ENCODE measurements around the gene ADRB2.

Gene ADRB2

DNA sequence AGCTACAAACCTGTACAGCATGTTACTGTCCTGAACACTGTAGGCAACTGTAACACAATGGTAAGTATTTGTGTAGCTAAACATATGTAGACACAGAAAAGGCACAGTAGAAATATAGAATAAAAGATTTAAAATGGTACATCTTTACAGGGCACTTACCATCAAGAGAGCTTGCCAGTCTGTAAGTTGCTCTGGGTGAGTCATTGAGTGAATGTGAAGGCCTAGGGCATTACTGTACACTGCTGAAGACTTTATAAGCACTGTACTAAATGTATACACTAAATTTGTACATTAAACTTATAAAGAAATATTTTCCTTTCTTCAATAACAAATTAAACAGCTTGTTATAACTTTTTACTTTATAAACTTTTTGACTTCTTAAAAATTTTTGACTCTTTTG lies 20.5 kb downstream of the ADRB2 start:
- FAIRE-seq (no peak), DNase-seq (ENCODE audit: insufficient read length, low spot score) (no peak)
- no peak for TF ChIP-seq POLR2AphosphoS5 (IDR thresholded peaks at IDR 0.05; ENCODE audit: low read depth, low read length)
- no peak for TF ChIP-seq POU2F2 (IDR thresholded peaks at IDR 0.05; ENCODE audit: low read depth, low read length)
- TF ChIP-seq PAX5 (IDR thresholded peaks at IDR 0.05; ENCODE audit: insufficient read depth, low read length, severe bottlenecking): no peak
- TF ChIP-seq POLR2A (IDR thresholded peaks at IDR 0.05; ENCODE audit: low read depth, low read length): no peak
- TF ChIP-seq TAF1 (IDR thresholded peaks at IDR 0.05; ENCODE audit: low read depth, low read length): no peak
- no peak for TF ChIP-seq SPI1 (IDR thresholded peaks at IDR 0.05; ENCODE audit: low read depth, low read length)

DNA sequence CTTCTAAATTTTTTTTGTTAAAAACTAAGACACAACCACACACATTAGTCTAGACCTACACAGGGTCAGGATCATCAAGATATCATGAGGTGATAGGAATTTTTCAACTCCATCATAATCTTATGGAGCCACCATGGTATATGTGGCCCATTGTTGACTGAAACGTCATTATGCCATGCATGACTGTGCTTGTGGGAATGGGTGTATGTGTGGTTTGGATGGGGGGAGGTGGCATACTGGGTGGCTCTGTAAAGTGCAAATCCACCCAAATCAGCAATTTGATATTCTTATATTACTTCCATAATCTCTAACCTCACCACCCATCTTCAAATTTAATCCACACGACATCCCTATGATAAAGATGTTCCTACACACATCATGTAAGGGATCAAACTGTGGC lies 21.0 kb downstream of the ADRB2 start:
- FAIRE-seq: no peak
- no peak for DNase-seq (ENCODE audit: insufficient read length, low spot score)
- no peak for TF ChIP-seq PAX5 (IDR thresholded peaks at IDR 0.05; ENCODE audit: insufficient read depth, low read length, severe bottlenecking)
- TF ChIP-seq POLR2AphosphoS5 (IDR thresholded peaks at IDR 0.05; ENCODE audit: low read depth, low read length): no peak
- TF ChIP-seq SPI1 (IDR thresholded peaks at IDR 0.05; ENCODE audit: low read depth, low read length): no peak
- TF ChIP-seq POLR2A (IDR thresholded peaks at IDR 0.05; ENCODE audit: low read depth, low read length): no peak
- no peak for TF ChIP-seq POU2F2 (IDR thresholded peaks at IDR 0.05; ENCODE audit: low read depth, low read length)
- no peak for TF ChIP-seq TAF1 (IDR thresholded peaks at IDR 0.05; ENCODE audit: low read depth, low read length)

DNA sequence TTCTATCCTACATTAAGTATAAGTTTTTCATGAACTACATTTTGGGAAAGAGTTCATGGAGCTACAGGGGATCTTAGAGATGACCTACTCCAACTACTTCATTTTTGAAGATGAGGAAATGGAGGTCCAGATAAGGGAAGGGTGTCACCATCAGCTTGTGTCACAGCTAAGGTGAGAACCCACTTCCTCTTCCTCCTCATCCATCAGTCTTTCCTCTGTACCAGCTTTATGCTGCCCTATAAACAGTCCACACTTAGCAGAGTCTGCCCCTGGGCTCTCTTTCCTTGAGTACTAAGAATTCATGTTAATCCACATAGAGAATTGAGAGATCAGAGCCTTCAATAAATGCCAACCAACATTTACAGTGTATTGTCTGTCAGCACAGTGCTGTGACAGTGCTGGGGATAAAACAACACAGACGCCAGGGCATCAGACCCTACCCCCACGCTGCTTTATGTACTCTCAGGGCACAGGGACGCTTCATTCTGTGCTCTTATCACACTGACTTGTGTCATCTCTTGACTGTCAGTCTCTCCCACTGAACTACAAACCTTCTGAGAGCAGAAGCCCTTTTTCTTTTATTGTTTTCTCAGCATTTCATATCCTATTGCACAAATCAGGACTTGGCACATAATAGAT lies 22.1 kb downstream of the ADRB2 start:
- TF ChIP-seq POLR2AphosphoS5 (IDR thresholded peaks at IDR 0.05; ENCODE audit: low read depth, low read length) (no peak), POLR2A (IDR thresholded peaks at IDR 0.05; ENCODE audit: low read depth, low read length) (no peak), SPI1 (IDR thresholded peaks at IDR 0.05; ENCODE audit: low read depth, low read length) (no peak), PAX5 (IDR thresholded peaks at IDR 0.05; ENCODE audit: insufficient read depth, low read length, severe bottlenecking) (no peak), TAF1 (IDR thresholded peaks at IDR 0.05; ENCODE audit: low read depth, low read length) (no peak), POU2F2 (IDR thresholded peaks at IDR 0.05; ENCODE audit: low read depth, low read length) (no peak)
- DNase-seq (ENCODE audit: insufficient read length, low spot score) (no peak), FAIRE-seq (no peak)

DNA sequence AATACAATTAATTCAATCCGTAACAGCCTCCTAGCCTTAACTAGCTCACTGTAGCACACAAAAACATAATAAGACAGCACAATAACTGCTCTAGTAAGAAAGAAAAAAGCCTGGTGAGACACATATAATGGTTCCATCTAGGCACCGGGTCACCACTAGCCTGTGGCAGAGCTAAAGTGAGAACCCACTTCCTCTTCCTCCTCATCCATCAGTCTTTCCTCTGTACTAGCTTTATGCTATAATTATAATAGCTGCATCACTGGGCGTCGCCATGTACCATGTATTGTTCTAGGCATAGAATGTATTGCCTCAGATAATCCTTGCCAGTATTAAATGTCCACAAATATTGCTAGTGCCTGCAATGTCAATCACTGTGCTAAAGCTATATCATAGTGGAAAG lies 23.1 kb downstream of the ADRB2 start:
- no peak for DNase-seq (ENCODE audit: insufficient read length, low spot score)
- TF ChIP-seq POU2F2 (IDR thresholded peaks at IDR 0.05; ENCODE audit: low read depth, low read length): no peak
- no peak for TF ChIP-seq POLR2AphosphoS5 (IDR thresholded peaks at IDR 0.05; ENCODE audit: low read depth, low read length)
- no peak for TF ChIP-seq SPI1 (IDR thresholded peaks at IDR 0.05; ENCODE audit: low read depth, low read length)
- no peak for TF ChIP-seq POLR2A (IDR thresholded peaks at IDR 0.05; ENCODE audit: low read depth, low read length)
- no peak for TF ChIP-seq TAF1 (IDR thresholded peaks at IDR 0.05; ENCODE audit: low read depth, low read length)
- TF ChIP-seq PAX5 (IDR thresholded peaks at IDR 0.05; ENCODE audit: insufficient read depth, low read length, severe bottlenecking): no peak
- no peak for FAIRE-seq

DNA sequence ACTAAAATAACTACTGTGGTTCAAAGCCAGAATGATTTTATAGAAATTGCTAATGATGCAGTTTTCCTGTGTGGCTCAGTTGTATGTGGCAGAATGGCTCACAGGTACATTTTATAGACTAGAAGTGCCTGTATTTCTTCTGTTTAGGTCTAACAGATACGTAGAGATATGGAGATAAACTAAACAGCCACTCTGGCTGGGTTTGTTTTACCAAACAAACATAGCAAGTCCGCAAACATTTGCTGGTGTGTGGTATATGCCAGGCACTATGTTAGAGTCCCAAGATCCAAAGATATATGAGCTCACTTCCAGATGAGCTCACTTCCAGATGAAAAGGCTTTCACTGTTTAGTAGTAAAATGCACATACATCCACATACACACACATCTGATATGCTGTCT lies 24.4 kb downstream of the ADRB2 start:
- DNase-seq (ENCODE audit: insufficient read length, low spot score): no peak
- no peak for FAIRE-seq
- TF ChIP-seq POU2F2 (IDR thresholded peaks at IDR 0.05; ENCODE audit: low read depth, low read length): no peak
- no peak for TF ChIP-seq SPI1 (IDR thresholded peaks at IDR 0.05; ENCODE audit: low read depth, low read length)
- TF ChIP-seq TAF1 (IDR thresholded peaks at IDR 0.05; ENCODE audit: low read depth, low read length): no peak
- no peak for TF ChIP-seq POLR2AphosphoS5 (IDR thresholded peaks at IDR 0.05; ENCODE audit: low read depth, low read length)

DNA sequence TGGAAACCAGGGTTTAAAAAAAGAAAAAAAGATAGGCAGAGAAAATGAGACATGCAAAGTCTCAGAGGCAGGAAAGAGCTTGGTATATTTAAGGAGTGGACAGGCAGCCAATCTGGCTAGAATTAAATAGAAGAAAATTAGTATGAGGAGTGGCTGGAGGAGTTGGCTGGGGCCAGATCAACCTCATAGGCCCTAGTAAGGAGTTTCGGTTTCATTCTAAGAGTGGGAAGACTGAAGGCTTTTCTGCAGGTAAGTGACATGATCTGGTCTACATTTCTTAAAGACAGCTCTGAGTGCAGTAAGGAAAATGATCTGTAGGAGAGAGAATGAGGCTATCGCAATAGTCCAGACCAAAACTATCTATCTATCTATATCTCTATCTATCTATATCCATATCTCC lies 27.5 kb downstream of the ADRB2 start:
- DNase-seq (ENCODE audit: insufficient read length, low spot score) (no peak), FAIRE-seq (no peak)
- TF ChIP-seq POLR2A (IDR thresholded peaks at IDR 0.05; ENCODE audit: low read depth, low read length) (no peak), PAX5 (IDR thresholded peaks at IDR 0.05; ENCODE audit: insufficient read depth, low read length, severe bottlenecking) (no peak), SPI1 (IDR thresholded peaks at IDR 0.05; ENCODE audit: low read depth, low read length) (no peak), POU2F2 (IDR thresholded peaks at IDR 0.05; ENCODE audit: low read depth, low read length) (no peak), POLR2AphosphoS5 (IDR thresholded peaks at IDR 0.05; ENCODE audit: low read depth, low read length) (no peak), TAF1 (IDR thresholded peaks at IDR 0.05; ENCODE audit: low read depth, low read length) (no peak)

DNA sequence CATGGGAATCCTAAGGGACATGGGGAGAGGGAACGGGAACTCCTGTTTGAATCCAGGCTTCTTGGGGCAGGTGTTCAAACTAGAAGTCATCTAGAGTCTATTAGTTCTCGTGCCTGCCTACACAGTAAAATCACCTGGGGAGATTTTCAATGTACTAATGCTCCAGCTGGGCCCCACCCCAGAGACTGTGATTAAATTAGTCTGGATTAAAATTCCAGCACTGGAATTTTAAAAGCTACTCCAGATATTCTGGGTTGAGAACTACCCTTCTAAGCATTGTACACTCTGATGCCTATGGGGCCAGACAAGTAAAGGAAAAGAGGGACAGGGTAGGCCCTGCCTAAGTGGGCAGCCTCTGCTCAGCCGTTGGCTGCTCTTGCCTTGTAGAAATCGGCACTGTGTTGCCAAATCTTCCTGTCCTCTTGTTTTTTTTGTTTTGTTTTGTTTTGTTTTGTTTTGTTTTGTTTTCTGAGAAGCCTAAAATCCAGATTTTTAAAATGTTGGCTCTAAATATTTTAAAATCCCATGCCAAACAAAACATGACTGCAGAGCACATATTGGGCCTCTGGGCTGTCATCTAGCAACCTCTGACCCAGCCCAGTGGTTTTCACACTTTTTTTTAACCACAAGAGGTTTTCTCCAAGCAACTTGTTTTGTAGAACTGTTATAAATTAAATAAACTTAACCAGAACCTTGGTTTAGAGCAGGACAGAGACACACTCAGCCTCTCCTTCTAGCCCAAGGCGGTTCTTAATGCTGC lies 29.0 kb downstream of the ADRB2 start:
- FAIRE-seq (no peak), DNase-seq (ENCODE audit: insufficient read length, low spot score) (no peak)
- TF ChIP-seq TAF1 (IDR thresholded peaks at IDR 0.05; ENCODE audit: low read depth, low read length): no peak

DNA sequence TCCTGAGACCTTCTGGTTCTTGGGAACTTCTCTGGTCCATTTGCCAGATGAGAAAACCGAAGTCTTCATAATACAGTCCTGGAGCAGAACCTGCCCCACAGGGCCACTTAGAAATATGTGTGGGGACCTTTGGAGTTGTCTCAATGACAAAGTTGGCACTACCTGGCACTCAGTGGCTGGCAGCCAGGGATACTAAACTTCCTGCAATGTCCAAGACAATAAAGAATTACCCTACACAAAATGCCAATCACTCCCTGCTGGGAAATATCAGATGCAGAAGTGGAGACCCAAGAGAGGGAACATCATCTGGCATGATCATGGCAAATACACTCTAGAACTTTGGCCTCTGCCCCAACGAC lies 29.6 kb downstream of the ADRB2 start:
- no peak for FAIRE-seq
- TF ChIP-seq POLR2AphosphoS5 (IDR thresholded peaks at IDR 0.05; ENCODE audit: low read depth, low read length) (no peak), TAF1 (IDR thresholded peaks at IDR 0.05; ENCODE audit: low read depth, low read length) (no peak), SPI1 (IDR thresholded peaks at IDR 0.05; ENCODE audit: low read depth, low read length) (no peak), PAX5 (IDR thresholded peaks at IDR 0.05; ENCODE audit: insufficient read depth, low read length, severe bottlenecking) (no peak), POLR2A (IDR thresholded peaks at IDR 0.05; ENCODE audit: low read depth, low read length) (no peak), POU2F2 (IDR thresholded peaks at IDR 0.05; ENCODE audit: low read depth, low read length) (no peak)
- no peak for DNase-seq (ENCODE audit: insufficient read length, low spot score)

DNA sequence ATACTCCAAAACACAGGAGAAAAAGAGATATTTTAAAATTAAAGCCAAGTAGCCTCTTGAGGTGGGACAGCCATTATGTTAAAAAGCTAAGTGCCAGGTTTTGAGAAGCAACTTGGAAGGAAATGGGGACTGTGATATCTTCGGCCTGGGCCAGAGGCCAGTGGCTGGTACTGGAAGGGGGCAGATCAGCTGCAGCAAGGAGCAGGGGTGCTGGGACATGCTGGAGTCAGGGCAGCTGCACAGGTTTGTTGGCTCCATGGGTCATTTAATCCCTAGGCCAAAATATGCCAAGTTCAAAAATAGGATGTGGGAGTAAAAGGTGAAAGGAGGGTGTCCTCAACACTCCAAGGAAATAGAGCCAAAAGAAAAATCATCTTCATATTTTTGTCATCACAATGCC lies 30.0 kb downstream of the ADRB2 start:
- TF ChIP-seq TAF1 (IDR thresholded peaks at IDR 0.05; ENCODE audit: low read depth, low read length) (no peak), PAX5 (IDR thresholded peaks at IDR 0.05; ENCODE audit: insufficient read depth, low read length, severe bottlenecking) (no peak), POLR2A (IDR thresholded peaks at IDR 0.05; ENCODE audit: low read depth, low read length) (no peak), POLR2AphosphoS5 (IDR thresholded peaks at IDR 0.05; ENCODE audit: low read depth, low read length) (no peak), SPI1 (IDR thresholded peaks at IDR 0.05; ENCODE audit: low read depth, low read length) (no peak), POU2F2 (IDR thresholded peaks at IDR 0.05; ENCODE audit: low read depth, low read length) (no peak)
- FAIRE-seq: no peak
- DNase-seq (ENCODE audit: insufficient read length, low spot score): no peak

DNA sequence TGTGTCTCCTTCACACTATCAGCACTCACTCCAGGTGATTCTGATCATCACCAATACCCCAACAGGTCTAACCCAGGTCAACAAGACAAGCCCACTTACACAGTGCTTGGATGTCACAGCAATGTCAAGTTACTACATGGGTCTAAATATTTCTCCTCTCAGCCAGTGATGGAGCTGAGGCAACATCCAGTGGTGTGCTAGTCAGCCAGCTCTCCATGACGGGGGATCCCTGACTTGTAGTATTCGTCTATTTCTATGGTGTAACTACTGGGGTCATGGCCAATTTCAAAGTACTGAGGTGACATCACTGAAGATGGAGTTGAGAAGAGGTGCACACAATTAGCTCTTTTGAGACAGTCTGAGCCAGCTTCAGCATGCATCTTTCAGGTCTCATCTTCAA lies 31.1 kb downstream of the ADRB2 start:
- DNase-seq (ENCODE audit: insufficient read length, low spot score) (no peak), FAIRE-seq (peak; percentile 23)
- TF ChIP-seq TAF1 (IDR thresholded peaks at IDR 0.05; ENCODE audit: low read depth, low read length) (no peak), SPI1 (IDR thresholded peaks at IDR 0.05; ENCODE audit: low read depth, low read length) (no peak), POLR2A (IDR thresholded peaks at IDR 0.05; ENCODE audit: low read depth, low read length) (no peak), PAX5 (IDR thresholded peaks at IDR 0.05; ENCODE audit: insufficient read depth, low read length, severe bottlenecking) (no peak), POLR2AphosphoS5 (IDR thresholded peaks at IDR 0.05; ENCODE audit: low read depth, low read length) (no peak), POU2F2 (IDR thresholded peaks at IDR 0.05; ENCODE audit: low read depth, low read length) (no peak)
